ENCODE data around the gene ITPR1.

ITPR1 gene

DNA sequence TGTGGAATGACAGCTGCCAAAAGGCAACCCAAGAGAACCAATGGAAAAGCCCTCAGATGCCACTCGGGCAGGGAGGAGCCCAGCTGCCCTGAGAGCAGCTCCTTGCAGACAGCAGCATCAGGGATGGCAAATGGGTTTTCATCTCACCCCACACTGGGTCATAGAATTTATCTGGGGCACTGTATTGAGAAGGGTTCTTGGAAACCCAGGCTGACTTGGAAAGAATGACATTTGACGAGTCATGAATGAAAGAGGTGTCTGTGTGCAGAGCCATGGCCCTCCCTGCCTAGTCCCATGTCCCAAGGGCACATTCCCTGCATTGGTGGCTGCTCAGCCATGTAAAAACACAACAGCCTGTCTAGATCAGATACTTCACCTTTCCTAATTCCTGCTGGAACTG is 328.2 kb downstream of the ITPR1 start:
- DNase-seq (ENCODE audit: low spot score) = no peak
- no peak for FAIRE-seq

DNA sequence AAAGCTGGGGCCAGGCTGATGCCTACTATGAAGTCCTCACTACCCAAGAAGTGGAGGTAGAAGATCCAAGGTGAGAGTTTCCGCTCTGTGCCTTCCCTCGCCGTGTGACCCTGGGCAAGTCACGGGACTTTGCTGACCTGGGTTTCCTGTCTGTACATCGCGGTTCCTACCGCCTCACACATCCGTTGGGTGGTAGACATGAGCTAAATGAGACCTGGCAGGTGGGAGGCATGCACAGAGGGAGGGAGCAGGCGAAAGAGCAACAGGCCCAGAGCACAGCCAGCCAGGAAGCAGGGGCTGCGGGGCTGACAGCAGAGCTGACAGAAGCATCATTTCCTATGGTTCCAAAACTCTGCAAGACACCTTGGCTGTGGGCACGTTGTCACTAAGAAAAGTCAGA is 328.8 kb downstream of the ITPR1 start:
- no peak for FAIRE-seq
- no peak for DNase-seq (ENCODE audit: low spot score)

DNA sequence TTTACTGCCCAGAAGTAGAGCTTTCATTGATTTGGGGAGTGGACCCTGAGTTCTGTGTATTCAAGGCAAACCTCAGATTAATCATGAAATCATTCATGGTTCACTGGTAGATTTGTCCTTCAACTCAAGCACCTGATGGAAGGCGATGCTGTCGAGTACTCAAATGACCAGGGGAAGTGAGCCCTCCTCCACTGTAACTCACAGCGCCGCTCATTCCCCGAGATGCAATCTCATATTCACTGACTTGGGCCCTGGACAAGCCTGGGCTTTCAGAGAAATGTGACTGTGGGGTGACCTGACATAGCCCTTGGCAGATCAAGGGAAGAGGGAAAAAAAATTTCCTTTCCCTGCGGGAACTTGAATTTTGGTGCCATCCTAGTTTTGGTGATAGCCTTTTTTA is 329.4 kb downstream of the ITPR1 start:
- FAIRE-seq (no peak), DNase-seq (ENCODE audit: low spot score) (no peak)

DNA sequence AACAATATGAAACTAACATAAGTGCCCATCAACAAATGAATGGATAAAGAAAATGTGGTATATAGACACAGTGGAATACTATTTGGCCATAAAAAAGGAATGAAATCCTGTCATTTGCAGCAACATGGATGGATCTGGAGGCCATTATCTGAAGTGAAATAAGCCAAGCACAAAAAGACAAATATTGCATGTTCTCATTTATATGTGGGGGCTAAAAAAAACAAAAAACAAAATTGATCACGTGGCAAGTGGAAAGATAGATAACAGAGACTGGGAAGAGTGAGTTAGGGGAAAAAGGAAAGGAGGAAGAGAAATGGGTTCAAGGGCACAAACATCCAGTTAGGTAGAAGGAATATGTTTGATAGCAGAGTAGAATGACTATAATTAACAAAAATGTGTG is 330.2 kb downstream of the ITPR1 start:
- DNase-seq (ENCODE audit: low spot score) (no peak), FAIRE-seq (no peak)

DNA sequence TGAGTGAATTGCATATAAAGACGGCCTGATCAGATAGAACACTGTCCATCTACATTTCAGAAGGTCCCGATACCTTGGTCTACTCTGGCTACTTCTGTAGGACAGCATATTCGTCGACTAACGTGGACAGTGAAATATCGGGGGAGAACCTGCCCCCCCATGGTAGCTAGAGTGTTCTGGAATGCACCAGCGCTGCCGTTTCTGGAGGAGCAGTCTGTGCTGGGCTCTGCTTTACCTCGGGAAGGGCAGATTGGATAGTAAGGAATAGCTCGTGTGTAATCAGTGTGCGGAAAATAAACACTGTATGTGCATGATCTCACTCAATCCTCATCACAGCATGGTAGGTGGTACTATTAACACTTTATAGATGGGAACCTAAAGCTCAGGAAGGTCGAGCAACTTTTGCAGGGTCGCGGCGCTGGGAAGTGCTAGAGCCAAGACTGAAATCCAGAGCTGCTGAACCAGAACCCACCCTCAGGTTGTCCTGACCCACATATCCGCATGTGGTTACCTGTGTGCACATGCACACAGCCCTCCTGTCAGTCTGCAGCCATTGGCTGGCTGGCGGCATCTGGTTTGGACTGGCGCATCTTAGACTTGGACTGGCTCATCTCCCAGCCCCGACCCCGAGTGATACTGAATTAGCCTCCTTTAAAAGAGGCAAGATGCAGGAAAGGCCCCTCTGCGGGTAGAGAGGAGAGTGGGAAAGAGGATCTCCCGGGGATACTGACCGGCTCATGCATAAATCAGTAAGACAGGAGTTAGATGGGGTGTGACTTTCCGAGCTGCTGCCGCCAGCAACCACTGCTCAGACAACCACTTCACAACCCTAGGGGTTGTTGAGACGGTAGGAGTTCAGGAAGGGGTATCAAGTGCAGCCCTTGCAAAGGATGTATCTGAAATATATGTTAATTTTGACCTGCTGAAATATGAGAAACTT is 331.1 kb downstream of the ITPR1 start:
- DNase-seq (ENCODE audit: low spot score) (peak; percentile 47), FAIRE-seq (no peak)

DNA sequence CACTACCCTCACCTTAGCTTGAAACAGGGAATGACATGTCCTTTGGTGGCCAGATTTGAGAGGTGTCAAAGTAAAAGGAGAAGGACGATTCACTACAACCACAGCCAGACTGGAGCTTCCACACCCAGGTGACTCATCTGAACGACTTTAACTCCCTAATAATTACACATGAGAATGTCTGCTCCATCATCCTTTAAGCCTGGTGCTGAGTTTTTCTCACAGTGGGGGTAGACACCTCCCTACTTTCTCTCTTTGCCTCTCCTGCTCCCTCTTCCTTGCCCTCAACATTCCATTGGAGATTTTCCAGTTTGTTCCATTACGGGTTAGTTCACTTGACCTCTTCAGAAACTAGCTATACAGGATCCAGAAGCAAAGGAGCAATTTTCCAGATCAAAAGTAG is 331.8 kb downstream of the ITPR1 start:
- no peak for FAIRE-seq
- DNase-seq (ENCODE audit: low spot score) = peak; percentile 81

DNA sequence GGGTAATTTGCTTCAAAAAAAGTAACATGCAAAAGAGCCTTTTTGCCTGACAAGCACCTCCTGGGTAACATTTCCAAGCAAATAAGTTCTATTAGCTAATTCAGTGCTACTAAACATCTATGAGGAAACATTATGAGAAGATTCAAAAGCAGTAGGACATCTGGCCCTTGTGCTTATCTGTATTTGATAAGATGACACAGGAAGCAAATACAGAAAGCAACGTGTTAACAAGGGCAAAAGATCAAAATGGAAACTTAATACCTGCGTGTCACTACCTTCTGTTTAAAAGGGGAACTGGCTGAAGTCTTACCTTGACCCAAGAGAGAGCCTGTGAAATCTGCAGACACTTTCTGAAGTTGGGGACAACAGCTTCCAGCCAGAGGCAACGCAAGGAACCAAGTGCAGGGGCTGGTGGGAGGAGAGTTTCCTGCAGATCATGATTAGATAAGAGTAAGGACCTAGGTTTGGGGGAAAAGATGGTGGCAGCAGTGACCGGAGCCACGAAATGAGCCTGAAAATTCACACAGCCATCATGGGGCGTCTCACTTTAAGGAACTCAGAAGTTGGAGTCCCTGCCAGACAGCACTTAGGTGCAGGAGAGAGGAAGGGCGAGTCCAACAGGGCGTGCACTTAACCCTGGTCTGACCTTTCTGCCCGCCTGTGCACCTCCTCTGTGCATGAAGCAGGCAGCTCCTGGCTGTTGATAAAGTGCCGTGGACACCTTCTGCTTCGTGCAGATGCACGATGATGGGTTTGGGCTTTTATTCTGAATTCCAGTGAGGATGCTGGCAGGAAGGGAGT is 332.5 kb downstream of the ITPR1 start:
- DNase-seq (ENCODE audit: low spot score) (no peak), FAIRE-seq (no peak)

DNA sequence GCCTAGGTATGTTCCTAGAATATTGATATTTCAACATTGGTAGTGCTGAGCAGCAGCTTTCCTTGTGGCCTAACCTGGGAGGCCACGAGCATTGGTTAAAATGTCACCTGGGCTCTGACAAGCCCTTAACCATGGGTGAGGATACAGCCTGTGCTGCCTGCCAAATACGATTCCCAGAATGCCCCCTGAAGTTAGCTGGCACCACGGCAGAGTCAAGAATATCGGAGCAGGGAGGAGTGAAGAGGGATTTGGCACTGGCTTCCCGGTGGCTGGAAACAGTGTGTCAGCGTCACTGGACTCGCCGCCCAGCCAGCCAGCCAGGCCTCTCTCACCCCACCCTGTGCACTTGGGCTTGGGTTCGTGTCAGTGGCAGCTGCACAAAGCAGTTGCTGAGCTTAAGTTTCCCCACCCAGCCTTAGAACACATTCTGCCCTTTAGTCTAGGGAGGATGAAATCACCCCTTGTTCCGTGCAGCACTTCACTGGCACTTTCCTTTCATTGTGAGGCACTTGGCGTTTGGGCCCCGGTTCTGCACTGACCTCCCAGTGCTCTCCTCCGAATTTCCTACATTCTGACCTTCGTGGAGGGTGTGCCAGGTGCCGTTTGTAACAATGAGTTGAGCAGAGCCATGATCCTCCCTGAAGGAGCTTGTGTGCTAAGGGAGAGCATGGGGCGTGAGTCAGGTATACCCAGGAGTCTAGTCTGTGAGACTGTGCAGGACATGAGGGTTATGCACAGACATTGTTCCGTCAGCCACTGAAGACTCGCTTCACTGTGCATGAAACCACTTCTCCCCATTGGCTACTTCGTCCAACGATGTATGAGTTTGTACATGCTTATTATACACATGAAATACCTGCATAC is 333.3 kb downstream of the ITPR1 start:
- DNase-seq (ENCODE audit: low spot score) = peak; percentile 48

DNA sequence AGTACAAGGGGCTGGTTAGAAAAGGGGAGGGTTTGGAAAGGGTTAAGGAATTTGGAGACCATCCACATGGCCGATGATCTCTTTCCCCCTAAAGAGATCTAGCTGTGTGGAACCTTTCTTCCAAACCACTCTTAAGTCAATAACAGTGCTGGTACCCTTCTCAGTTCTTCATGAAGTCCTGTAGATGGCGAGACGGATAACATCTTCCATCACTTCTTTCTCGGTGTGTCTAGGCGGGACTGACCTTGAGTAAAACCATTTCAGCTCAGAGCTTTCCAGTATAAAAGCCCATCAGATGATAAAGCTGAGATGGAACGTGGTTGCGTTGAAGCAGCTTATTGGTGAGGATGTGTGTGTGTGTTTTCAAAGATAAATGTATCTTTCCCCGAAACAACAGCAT is 334.6 kb downstream of the ITPR1 start:
- DNase-seq (ENCODE audit: low spot score) (no peak), FAIRE-seq (no peak)

More for the DNA sequence above, 333.3 kb downstream of the ITPR1 start:
- FAIRE-seq = no peak

DNA sequence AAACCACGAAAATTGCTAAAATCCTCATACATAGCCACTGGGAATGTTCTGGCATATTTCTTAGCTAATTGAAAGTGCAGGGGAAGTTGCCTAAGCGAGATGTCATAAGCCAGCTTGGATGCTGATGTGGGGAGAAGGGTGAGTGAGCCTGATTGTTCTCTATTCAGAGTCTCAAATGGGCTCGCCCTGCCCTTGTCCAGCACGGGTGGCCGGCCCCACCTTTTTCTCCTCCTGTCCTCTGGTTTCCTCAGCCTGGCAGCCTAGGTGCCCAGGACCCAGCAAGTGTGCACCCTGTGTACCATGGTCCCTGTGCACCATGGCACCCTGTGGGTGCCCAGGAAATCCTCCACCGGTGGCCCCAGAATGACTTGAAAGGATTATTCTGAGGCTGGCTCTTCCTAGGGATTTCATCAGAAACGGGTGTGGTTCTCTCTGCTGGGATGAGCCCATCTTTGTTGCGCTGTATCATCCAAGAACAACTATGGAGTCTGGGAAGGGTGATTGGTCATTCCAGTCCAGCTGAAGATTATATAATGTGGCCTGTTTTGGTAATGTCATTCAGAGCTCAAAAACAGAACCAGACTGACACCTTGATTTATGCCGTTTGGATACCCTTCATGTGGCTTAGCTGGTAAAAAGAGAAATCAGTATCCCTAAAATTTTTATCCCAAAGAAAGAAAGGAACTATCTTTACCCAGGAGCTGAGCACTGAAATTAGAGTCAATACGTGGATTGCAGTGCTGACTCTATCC is 335.3 kb downstream of the ITPR1 start:
- FAIRE-seq (no peak), DNase-seq (ENCODE audit: low spot score) (no peak)

DNA sequence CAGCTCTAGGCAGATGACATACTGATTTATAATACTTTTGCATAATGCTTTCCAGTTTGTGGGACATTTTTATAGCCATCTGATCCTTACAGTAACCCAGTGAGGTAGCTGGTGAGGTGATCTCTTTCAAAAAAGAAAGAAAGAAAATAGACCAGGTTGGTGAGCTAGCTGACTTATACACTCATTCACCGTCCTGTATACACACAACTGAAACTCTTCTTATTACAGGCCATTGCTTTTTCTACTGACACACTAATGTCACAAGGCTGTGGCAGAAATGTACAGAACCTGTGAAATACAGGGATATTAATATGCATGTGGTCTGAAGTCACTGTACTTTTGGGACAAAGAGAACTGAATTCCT is 335.9 kb downstream of the ITPR1 start:
- DNase-seq (ENCODE audit: low spot score) (no peak), FAIRE-seq (no peak)

DNA sequence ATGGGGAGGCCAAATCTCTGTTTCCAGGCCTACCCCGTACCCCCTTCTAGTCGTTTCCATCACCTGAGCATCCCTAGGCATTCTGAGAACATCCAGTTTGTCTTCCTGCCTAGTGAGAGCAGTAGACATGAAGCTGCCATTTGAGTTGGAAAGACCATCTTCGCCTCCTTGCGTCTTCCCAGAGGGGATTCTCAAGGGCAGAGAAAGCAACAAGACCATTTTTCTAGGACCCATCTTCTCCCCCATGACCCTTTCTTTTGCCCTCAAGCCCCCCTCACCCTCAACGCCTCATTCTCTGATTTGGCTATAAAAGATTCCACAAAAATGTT is 337.4 kb downstream of the ITPR1 start:
- FAIRE-seq = no peak
- DNase-seq (ENCODE audit: low spot score) = no peak

DNA sequence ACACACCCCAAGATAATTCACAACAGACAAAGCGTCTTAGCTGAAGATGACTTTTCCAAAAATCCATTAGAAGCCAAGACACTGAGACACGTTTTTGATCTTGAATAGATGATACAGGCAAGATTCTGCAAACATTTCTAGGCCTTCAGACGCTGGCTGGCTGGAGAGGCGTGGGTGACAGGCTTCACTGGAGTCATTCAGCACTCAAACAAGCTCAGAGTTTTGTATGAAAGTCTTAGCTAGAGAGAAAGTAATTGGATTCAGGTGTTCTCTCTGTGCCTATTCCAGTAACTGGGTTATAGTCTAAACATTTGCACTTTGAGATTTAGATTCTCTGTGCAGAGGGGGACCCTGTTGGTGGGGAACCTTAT is 338.4 kb downstream of the ITPR1 start:
- DNase-seq (ENCODE audit: low spot score) = no peak
- no peak for FAIRE-seq

DNA sequence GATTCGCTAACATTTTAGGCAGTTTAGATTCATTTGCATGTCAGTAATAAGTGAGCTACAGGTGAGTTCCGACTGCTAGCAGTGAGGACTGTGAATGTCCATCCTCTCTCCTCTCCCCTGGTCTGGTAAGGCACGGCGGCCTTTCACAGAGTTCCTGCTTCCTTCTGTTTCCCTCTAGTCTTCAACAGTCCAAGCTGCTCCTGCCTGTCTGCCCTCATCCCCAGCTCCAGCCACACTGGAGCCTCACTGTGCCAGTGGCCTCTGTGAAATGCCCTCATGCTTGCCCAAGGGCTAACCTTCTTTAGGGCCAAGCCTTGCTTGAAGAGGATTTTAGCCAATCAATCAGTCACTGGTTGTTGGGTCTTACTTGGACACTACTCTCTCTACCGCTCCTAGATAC is 340.3 kb downstream of the ITPR1 start:
- FAIRE-seq (no peak), DNase-seq (ENCODE audit: low spot score) (no peak)

DNA sequence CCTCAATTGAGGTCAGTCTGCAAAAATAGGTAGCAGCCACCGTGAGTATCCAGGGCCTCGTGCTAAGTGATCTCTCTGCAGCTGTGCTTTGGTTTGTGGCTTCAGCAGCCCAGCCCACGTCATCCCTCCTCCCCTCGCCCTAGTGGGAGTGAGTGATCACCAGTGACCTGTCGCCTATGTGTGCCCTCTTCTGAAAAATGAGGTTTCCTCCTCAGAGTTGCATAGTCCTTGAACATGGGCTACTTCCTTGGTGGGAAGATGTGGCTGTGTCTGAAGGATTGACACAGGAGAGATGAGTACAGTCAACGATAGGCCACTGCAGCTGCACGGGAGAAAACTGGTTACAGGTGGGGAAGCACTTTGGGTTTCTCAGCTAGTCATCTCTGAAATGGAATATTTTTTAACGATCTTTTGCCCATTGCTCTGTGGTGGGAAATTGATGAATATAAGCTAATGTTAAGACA is 341.3 kb downstream of the ITPR1 start:
- DNase-seq (ENCODE audit: low spot score) (no peak), FAIRE-seq (no peak)

DNA sequence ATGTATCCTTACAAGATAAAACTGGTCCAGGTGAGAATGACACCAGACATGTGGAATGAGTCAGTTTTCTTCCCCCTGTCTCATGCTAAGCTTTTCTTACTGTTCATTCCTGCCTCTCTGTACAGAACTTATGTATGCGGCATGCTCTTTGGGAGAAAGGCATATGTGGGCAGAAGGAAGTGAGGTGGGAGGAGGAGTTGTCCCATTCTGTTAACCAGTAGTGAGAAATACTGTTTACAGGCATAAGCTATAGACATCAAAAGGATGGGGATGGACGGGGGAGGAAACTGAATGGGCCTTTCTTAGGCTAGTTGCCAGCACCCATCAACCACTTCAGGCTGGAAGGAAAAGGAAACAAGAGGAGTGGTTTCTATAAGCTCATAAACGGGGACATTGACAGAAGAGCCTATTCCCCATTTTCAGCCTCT is 342.5 kb downstream of the ITPR1 start:
- DNase-seq (ENCODE audit: low spot score) = peak; percentile 36
- no peak for FAIRE-seq

DNA sequence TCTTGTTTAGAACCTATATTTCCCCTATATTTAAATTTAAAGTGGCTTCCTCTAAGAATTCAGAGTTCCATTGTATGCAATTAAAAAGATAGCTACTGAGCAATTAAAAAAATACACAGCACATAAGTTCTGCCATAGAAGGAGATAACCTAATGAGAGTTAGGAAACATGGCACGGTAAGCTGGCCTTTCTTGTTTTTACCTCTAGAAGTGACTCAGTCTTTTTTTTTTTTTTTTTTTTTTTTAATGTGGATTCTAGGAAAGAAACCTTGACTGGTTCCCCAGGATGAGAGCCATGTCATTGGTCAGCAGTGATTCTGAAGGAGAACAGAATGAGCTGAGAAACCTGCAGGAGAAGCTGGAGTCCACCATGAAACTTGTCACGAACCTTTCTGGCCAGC is 343.4 kb downstream of the ITPR1 start:
- DNase-seq (ENCODE audit: low spot score) (no peak), FAIRE-seq (no peak)

DNA sequence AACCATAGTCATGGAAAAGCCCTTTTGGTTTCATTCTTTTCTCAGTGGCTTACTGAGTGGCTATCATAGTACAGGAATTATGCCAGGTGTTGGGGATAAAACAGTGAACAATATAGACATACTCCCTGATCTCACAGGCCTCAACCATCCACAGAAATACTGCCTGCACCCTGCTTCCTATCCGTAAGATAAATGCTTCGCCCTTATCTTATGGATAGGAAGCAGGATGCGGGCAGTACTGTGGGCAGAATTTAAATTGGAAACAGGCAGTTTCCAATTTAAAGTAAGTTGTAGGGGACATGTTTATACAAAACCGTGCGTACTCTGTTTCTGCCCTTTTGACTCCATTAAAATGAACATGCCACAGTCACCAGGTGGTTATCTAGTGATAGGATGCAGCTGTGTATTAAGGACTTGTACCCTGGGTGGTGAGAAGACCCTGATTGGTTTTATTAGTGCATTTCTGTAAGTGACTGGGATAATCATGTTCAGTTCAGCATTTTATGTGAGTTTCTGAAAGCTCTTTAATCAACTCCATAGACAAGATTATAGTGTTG is 344.3 kb downstream of the ITPR1 start:
- no peak for FAIRE-seq

DNA sequence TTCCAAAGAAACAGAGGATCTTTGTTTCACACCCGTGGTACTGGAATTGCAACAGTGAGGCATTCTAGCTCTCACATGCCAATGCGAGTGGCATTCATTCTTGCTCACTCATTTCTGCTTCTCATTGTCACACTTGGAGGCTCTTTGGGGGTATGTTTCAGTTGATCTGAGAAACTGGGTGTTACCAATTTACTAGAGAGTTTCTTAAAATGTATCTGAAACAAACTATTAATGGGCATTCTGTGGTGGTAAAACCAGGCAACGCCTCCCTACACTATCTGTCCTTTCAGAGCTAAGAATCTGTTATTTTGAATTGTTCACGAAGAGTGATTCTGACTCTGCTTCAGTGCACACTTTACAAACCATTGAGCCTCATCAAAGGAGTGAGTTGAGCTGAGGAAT is 345.5 kb downstream of the ITPR1 start:
- DNase-seq (ENCODE audit: low spot score) (no peak), FAIRE-seq (no peak)

More for the DNA sequence above, 344.3 kb downstream of the ITPR1 start:
- DNase-seq (ENCODE audit: low spot score) = no peak

DNA sequence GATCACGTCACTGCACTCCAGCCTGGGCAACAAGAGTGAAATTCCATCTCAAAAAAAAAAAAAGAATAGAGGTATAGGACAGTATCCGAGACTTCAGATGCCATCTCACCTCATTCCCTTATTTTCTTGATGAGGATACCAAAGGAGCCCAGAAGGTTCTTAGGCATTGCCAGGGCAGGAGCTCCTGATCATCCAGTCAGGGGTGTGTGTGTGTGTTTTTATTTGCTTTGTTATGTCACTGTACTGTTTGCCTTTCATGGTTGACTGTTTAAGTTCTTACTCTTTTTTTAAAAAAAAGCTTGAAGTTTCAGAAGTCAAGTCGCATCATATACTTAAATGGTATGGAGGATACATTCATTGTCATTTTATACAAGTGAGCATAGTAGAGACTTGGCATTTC is 346.1 kb downstream of the ITPR1 start:
- FAIRE-seq (no peak), DNase-seq (ENCODE audit: low spot score) (no peak)

DNA sequence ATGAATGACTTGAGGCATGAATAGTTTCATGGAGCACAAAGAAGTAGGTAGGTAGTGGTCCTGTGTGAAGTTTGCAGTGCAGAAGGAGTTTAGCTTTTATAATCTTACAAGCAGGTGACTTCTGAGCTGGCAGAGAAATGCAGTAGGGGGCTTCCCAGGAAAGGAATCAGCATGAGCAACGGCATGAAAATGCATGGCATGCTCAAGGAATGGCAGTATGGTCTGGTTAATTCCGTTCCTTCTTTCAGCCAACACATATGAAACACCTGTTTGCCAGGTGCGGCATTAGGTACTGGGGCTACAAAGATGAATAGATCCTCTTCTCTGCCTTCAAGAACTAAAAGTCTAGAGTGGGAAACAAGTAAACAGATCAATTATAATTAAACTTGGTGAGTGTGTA is 348.1 kb downstream of the ITPR1 start:
- no peak for DNase-seq (ENCODE audit: low spot score)
- peak; percentile 55 for FAIRE-seq
